ENCODE data around the gene SULT1E1.

DNA sequence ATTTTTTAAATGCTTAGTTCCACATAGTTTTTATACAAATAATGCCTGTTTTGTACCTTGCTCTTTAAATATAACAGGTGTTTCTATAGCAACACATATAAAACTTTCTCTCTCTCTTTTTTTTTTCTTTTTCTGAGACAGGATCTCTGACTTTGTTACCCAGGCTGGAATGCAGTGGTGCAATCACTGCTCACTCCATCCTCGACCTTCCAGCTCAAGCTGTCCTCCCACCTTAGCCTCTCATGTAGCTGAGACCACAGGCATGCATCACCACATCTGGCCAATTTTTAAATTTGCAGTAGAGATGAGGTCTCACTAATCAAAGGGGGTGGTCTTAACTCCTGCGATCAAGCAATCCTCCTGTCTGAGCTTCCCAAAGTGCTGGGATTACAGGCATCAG is 18.3 kb upstream of the SULT1E1 start:
- TF ChIP-seq, protein P1, sequence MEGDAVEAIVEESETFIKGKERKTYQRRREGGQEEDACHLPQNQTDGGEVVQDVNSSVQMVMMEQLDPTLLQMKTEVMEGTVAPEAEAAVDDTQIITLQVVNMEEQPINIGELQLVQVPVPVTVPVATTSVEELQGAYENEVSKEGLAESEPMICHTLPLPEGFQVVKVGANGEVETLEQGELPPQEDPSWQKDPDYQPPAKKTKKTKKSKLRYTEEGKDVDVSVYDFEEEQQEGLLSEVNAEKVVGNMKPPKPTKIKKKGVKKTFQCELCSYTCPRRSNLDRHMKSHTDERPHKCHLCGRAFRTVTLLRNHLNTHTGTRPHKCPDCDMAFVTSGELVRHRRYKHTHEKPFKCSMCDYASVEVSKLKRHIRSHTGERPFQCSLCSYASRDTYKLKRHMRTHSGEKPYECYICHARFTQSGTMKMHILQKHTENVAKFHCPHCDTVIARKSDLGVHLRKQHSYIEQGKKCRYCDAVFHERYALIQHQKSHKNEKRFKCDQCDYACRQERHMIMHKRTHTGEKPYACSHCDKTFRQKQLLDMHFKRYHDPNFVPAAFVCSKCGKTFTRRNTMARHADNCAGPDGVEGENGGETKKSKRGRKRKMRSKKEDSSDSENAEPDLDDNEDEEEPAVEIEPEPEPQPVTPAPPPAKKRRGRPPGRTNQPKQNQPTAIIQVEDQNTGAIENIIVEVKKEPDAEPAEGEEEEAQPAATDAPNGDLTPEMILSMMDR (IDR thresholded peaks at IDR 0.05), result no peak
- TF ChIP-seq EZH2 (IDR thresholded peaks at IDR 0.05), result no peak
